Stomach (tissue), 9 donors: Measurements from ENCODE around the gene NALCN. TPM values are rescaled to one million over a fixed set of nuclear protein-coding genes. Genes with fewer than 3 reads are reported as not detected.

Experiments used
- DNase-seq, 2 donors: peaks; one replicate each; pipeline versions ENCODE4 v3.0.0 to v3.0.0-alpha.2; 2013 to 2019
- H3K27ac ChIP-seq, 5 donors: fragments of 200-600 bp in 4 of 5; sonication (generic) in 4 of 5; one replicate each; pipeline ENCODE4 v1.5.1; 2013 to 2019; ENCODE audit warnings: mild to moderate bottlenecking in 1 of 5, moderate library complexity in 1 of 5
- H3K27me3 ChIP-seq, 3 donors: fragments of 200-600 bp; sonication (generic); one replicate each; pipeline ENCODE4 v1.5.1; 2017 to 2019; ENCODE audit warnings: mixed run types in 1 of 3
- H3K36me3 ChIP-seq, 4 donors: fragments of 200-600 bp; sonication (generic); 1 replicate in 3 of 4; 2 replicates in 1 of 4; pipeline ENCODE4 v1.5.1; 2016 to 2019
- H3K4me1 ChIP-seq, 4 donors: fragments of 200-600 bp; sonication (generic); one replicate each; pipeline ENCODE4 v1.5.1; 2016 to 2019
- H3K4me3 ChIP-seq, 4 donors: fragments of 200-600 bp; sonication (generic) in 3 of 4; one replicate each; pipeline ENCODE4 v1.5.1; 2016 to 2019; ENCODE audit warnings: mild to moderate bottlenecking in 1 of 4
- H3K9me3 ChIP-seq, 4 donors: fragments of 200-600 bp; sonication (generic); one replicate each; pipeline ENCODE4 v1.5.1; 2016 to 2019
- EP300 ChIP-seq: sonication (generic); formaldehyde crosslinking; IDR thresholded peaks from one replicate; pipeline ENCODE4 v1.6.1; 2017; ENCODE audit warnings: antibody characterized with exemption
- POLR2A ChIP-seq, 4 donors: fragments of 450-650 bp; IDR thresholded peaks; one replicate each; pipeline ENCODE4 v1.6.1; 2016; ENCODE audit warnings: antibody characterized with exemption in 4 of 4, control low read depth in 2 of 4, mild to moderate bottlenecking in 1 of 4, moderate library complexity in 1 of 4
- POLR2AphosphoS5 ChIP-seq, 3 donors: sonication (generic); formaldehyde crosslinking; IDR thresholded peaks; one replicate each; pipeline ENCODE4 v1.6.1; 2016; ENCODE audit warnings: antibody characterized with exemption in 3 of 3
- WGBS, 5 donors: extraction: QIAGEN DNeasy Blood & Tissue Kit in 3 of 5; methylation state at CpG; one replicate each; pipeline versions ENCODE4 v1.1.5 to v1.1.7; 2013 to 2018; 5-methylcytosine and 5-hydroxymethylcytosine counted together
- intact Hi-C: fragments of 100-400 bp; cut with DNase I; formaldehyde crosslinking; loops from one replicate; pipeline ENCODE4 v1.15.1; 2023; ENCODE audit warnings: low total_unique reads
- polyA plus RNA-seq, 3 donors: library from polyadenylated mRNA; stranded (reverse); fragments of 200-250 nt; gene quantifications; one replicate each; pipeline ENCODE4 v1.2.3, GENCODE V29; 2013
- total RNA-seq, 5 donors: library from RNA; depleted of rRNA; stranded (reverse); fragments of >200 nt; gene quantifications; one replicate each; pipeline versions ENCODE4 v1.1.0 to v1.2.3, GENCODE V29; 2014 to 2016
- TF ChIP-seq, protein P1 (sequence below), 7 experiments: fragments of 450-650 bp in 4 of 7; fragments of 200-600 bp in 3 of 7; sonication (generic) in 3 of 7; IDR thresholded peaks; one replicate each; pipeline ENCODE4 v1.5.1; 2016 to 2019; ENCODE audit warnings: antibody characterized with exemption in 7 of 7, control low read depth in 2 of 7, mild to moderate bottlenecking in 1 of 7
- donor health status: healthy with polysubstance abuse.
- donor health status: Bipolar disorder and iron deficiency.
- donor health status: healthy.

NALCN gene
- total and polyA plus RNA-seq, 8 donors, result 0.15 to 2.9 (median 1.2) TPM; not detected in 2

DNA sequence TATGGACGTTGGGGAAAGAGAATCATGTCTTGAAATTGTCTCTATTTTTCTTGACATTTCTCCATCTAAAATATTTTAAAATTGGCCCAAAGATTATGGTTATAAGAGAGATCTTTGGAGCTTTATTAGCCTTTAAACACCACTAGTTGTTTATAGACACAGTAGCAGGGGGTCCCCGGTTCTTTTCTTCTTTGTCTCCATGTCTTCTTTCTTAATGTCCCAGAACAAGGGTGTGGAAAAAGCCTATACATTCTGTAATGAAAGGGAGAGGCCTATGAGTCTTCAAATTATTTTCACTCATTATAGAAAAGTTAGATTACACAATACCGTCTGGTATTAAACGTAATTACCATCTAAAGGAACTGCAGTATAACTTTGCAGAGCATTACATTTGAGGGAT is 300.0 kb downstream of the NALCN start:
- WGBS, 5 donors, result 59 to 61% (median 61%) methylated on average over 4 of the region's 4 CpGs
- H3K36me3 ChIP-seq, result no peaks in the 10 kb centered on the region
- no peaks in the 10 kb centered on the region for H3K4me1 ChIP-seq
- H3K9me3 ChIP-seq, result no peaks in the 10 kb centered on the region
- H3K27me3 ChIP-seq, result no peaks in the 10 kb centered on the region
- H3K27ac ChIP-seq, result no peak overlapping the region
- intact Hi-C loops, result no loop called here
- TF ChIP-seq EP300, result no peak
- TF ChIP-seq, protein P1, sequence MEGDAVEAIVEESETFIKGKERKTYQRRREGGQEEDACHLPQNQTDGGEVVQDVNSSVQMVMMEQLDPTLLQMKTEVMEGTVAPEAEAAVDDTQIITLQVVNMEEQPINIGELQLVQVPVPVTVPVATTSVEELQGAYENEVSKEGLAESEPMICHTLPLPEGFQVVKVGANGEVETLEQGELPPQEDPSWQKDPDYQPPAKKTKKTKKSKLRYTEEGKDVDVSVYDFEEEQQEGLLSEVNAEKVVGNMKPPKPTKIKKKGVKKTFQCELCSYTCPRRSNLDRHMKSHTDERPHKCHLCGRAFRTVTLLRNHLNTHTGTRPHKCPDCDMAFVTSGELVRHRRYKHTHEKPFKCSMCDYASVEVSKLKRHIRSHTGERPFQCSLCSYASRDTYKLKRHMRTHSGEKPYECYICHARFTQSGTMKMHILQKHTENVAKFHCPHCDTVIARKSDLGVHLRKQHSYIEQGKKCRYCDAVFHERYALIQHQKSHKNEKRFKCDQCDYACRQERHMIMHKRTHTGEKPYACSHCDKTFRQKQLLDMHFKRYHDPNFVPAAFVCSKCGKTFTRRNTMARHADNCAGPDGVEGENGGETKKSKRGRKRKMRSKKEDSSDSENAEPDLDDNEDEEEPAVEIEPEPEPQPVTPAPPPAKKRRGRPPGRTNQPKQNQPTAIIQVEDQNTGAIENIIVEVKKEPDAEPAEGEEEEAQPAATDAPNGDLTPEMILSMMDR (IDR thresholded peaks at IDR 0.05), result no peak
- TF ChIP-seq POLR2A (IDR thresholded peaks at IDR 0.05), result no peak
- TF ChIP-seq POLR2AphosphoS5 (IDR thresholded peaks at IDR 0.05), result no peak
- no peak for DNase-seq
- H3K4me3 ChIP-seq, result no peak overlapping the region

DNA sequence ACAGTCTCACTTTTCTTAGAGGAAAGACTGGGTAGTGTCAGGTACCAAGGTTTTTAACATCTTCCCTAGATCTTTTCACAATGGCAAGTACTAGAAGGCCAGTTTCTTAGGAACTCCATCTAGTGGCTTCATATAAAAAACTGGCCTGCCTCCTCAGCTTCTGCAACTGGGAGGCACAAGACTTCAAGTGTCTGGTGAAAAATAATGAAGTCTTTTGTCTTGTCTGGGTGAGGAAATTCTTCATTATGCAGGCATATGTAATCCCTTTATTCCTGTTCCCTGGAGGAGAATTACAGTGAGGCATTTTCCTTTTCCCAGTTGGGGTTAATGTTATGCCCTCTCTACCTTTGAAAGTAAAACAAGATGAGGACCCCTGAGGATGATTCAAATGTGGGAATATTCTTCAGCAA is 300.5 kb downstream of the NALCN start:
- DNase-seq, result peak in 1 of 2 donors; percentile 5
- intact Hi-C loops, result no loop called here
- Histone ChIP-seq H3K27ac (no peak overlapping the region), H3K27me3 (no peaks in the 10 kb centered on the region), H3K4me1 (no peaks in the 10 kb centered on the region), H3K4me3 (no peak overlapping the region), H3K9me3 (no peaks in the 10 kb centered on the region), H3K36me3 (no peaks in the 10 kb centered on the region)
- TF ChIP-seq EP300, result no peak
- TF ChIP-seq POLR2A (IDR thresholded peaks at IDR 0.05), result no peak
- TF ChIP-seq, protein P1 (IDR thresholded peaks at IDR 0.05), result no peak
- TF ChIP-seq POLR2AphosphoS5 (IDR thresholded peaks at IDR 0.05), result no peak

DNA sequence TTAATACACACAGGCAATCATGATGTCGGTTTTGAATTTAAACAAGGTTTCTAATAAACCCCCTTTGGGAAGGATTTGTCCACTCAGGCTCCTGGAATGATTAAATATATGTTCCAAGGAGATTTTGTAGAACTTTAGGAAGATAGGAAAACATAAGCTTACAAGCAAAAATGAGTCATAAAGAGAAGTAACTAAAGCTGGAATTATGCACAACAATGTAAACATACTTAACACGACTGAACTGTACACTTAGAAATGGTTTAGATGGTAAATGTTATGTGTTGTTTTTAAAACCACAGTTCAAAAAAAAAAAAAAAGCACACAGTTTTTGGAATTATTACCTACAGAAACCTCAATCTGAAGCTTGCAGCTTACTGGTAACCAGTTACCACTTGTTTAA is 304.4 kb downstream of the NALCN start:
- intact Hi-C loops, result no loop called here
- Histone ChIP-seq H3K27ac (no peak overlapping the region), H3K9me3 (no peaks in the 10 kb centered on the region), H3K4me1 (no peaks in the 10 kb centered on the region), H3K27me3 (no peaks in the 10 kb centered on the region), H3K36me3 (no peaks in the 10 kb centered on the region), H3K4me3 (no peak overlapping the region)
- WGBS, 5 donors, result 44 to 58% (median 50%) methylated on average over 2 of the region's 2 CpGs
- TF ChIP-seq POLR2AphosphoS5 (IDR thresholded peaks at IDR 0.05), result no peak
- no peak for DNase-seq

DNA sequence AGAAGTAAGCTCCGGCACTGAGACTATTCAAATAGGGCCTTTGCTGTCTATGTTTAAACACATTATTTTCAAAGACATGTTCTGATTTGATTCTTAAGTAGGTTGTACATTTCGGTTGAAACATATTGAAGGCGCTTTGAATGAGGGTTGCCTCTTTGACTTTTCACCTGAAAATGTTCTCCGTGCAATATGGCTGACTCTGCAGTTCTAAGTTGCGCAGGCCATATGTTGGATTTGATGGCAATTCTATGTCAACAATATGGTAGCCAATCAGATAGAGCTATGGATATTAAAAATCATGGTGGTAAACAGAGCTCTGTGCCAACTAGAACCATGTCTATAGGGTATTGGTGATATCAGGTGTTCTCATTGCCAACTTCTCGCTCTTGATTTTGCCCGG is 307.3 kb downstream of the NALCN start:
- no peak for DNase-seq
- 93 to 97% (median 96%) methylated on average over 7 of the region's 7 CpGs for WGBS, 5 donors
- intact Hi-C loops, result no loop called here
- TF ChIP-seq EP300, result no peak
- TF ChIP-seq POLR2AphosphoS5 (IDR thresholded peaks at IDR 0.05), result no peak
- TF ChIP-seq POLR2A (IDR thresholded peaks at IDR 0.05), result no peak
- TF ChIP-seq, protein P1 (IDR thresholded peaks at IDR 0.05), result no peak
- Histone ChIP-seq H3K4me3 (no peak overlapping the region), H3K9me3 (no peaks in the 10 kb centered on the region), H3K27me3 (no peaks in the 10 kb centered on the region), H3K4me1 (no peaks in the 10 kb centered on the region), H3K27ac (no peak overlapping the region), H3K36me3 (no peaks in the 10 kb centered on the region)

DNA sequence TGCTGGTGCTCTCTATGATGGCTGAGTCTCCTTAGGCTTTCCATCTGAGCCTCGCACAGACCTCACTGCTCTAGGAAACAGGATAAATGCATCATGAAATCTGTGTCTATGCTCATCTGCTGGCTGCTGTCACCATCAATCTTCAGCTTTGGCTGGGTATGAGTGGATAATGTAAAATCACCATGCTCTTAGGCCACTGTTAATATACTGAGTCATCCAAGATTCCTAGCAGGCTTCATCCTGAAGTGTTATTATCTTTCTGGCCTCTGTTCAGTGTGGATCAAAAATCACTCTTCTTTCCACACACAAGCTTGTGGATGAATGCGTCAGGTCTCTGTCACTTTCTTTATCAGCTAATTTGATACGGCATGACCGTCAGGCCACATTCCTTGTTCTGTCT is 317.4 kb downstream of the NALCN start:
- Histone ChIP-seq H3K4me3 (no peak overlapping the region), H3K36me3 (no peaks in the 10 kb centered on the region), H3K9me3 (no peaks in the 10 kb centered on the region), H3K27ac (no peak overlapping the region), H3K4me1 (no peaks in the 10 kb centered on the region), H3K27me3 (no peaks in the 10 kb centered on the region)
- 76 to 83% (median 80%) methylated on average over 4 of the region's 4 CpGs for WGBS, 5 donors
- intact Hi-C loops, result no loop called here
- TF ChIP-seq POLR2AphosphoS5 (IDR thresholded peaks at IDR 0.05) (no peak), POLR2A (IDR thresholded peaks at IDR 0.05) (no peak), EP300 (no peak)
- TF ChIP-seq, protein P1 (IDR thresholded peaks at IDR 0.05), result no peak
- DNase-seq, result no peak
